Measurements from ENCODE around the gene C2orf72. TPM values are rescaled to one million over a fixed set of nuclear protein-coding genes. Genes with fewer than 3 reads are reported as not detected.

C2orf72 gene
- total and polyA plus RNA-seq, 2 of the 13 experiments (the other 11 are each of a cell fraction or from before 2014, with no cell fraction given): 147 to 203 TPM

- TF ChIP-seq ZSCAN9 (CRISPR knock-in tag; IDR thresholded peaks at IDR 0.05; ENCODE audit: borderline replicate concordance) (peak; percentile 58; the same call in 1 of the 2 replicates), YEATS2 (CRISPR knock-in tag; IDR thresholded peaks at IDR 0.05; ENCODE audit: borderline replicate concordance) (peak; percentile 28; the same call in 1 of the 2 replicates), EP300 (IDR thresholded peaks at IDR 0.05; ENCODE audit: low read depth in 2 of 2, low read length in 2 of 2) (peak in 1 of 2 experiments; percentile 47; a peak in 1 of 4 replicates), EP300 (CRISPR knock-in tag; IDR thresholded peaks at IDR 0.05; ENCODE audit: borderline replicate concordance) (no peak; the same call in 1 of the 2 replicates), PATZ1 (CRISPR knock-in tag; IDR thresholded peaks at IDR 0.05) (peak; percentile 11; the same call in 1 of the 2 replicates), SMAD3 (CRISPR knock-in tag; IDR thresholded peaks at IDR 0.05) (peak; percentile 26; the same call in 1 of the 2 replicates), ZNF30 (CRISPR knock-in tag; IDR thresholded peaks at IDR 0.05) (no peak), ZNF609 (CRISPR knock-in tag; IDR thresholded peaks at IDR 0.05; ENCODE audit: borderline replicate concordance) (0 out of 2 replicates have a peak, but pooled peaks have one; percentile 30), LCORL (IDR thresholded peaks at IDR 0.05) (peak; percentile 51; the same call in 1 of the 2 replicates), LCORL (CRISPR knock-in tag; IDR thresholded peaks at IDR 0.05) (peak; percentile 69; the same call in 1 of the 2 replicates), FOXK1 (CRISPR knock-in tag; IDR thresholded peaks at IDR 0.05; ENCODE audit: borderline replicate concordance, low read depth) (0 out of 2 replicates have a peak, but pooled peaks have one; percentile 56), TSC22D2 (CRISPR knock-in tag; IDR thresholded peaks at IDR 0.05; ENCODE audit: borderline replicate concordance) (no peak), PAXIP1 (CRISPR knock-in tag; conservative IDR thresholded peaks at IDR 0.05) (peak; percentile 60), ZFP1 (CRISPR knock-in tag; IDR thresholded peaks at IDR 0.05) (peak; percentile 58; the same call in 1 of the 2 replicates), ATF1 (CRISPR knock-in tag; IDR thresholded peaks at IDR 0.05) (peak; percentile 28; the same call in 1 of the 2 replicates), ZNF577 (CRISPR knock-in tag; IDR thresholded peaks at IDR 0.05; ENCODE audit: borderline replicate concordance, low read depth) (no peak), ZGPAT (CRISPR knock-in tag; IDR thresholded peaks at IDR 0.05) (peak; percentile 84; the same call in 1 of the 2 replicates), BCL6 (CRISPR knock-in tag; IDR thresholded peaks at IDR 0.05) (peak; percentile 75), HOXA3 (CRISPR knock-in tag; IDR thresholded peaks at IDR 0.05) (no peak)
Measured at GRCh38 chr2:231065966-231066365, 28.6 kb downstream of the C2orf72 start (continued).

Measured in HepG2 (cell line).